ENCODE results near the gene A2M.
A peak's percentile ranks its signal among the peaks of the same experiment; 100 is the strongest.

Gene A2M

GRCh38 chr12:9127484-9127883 lies 11.8 kb upstream of the A2M start:
- peaks cover 3% of the 10 kb centered on the region; the same call in 1 of the 2 replicates for H3K9me3 ChIP-seq (ENCODE audit: low read depth, low read length)
- TF ChIP-seq POLR2AphosphoS5 (IDR thresholded peaks at IDR 0.05; ENCODE audit: borderline replicate concordance, low read depth, low read length), result no peak
- no peak for TF ChIP-seq FOXP2 (optimal IDR thresholded peaks at IDR 0.05; ENCODE audit: control extremely low read depth, extremely low read length, insufficient read depth)
- no peak for TF ChIP-seq EZH2 (IDR thresholded peaks at IDR 0.05)
- no peak overlapping the region for H3K4me3 ChIP-seq

GRCh38 chr12:9124383-9125031 lies 8.8 kb upstream of the A2M start:
- DNase-seq (ENCODE audit: low read depth, low spot score), result no peak
- H3K4me3 ChIP-seq, result no peak overlapping the region
- no peak overlapping the region for H3K27ac ChIP-seq
- no peak for TF ChIP-seq FOXP2 (optimal IDR thresholded peaks at IDR 0.05; ENCODE audit: control extremely low read depth, extremely low read length, insufficient read depth)
- no peak for TF ChIP-seq EZH2 (IDR thresholded peaks at IDR 0.05)
- no peak for TF ChIP-seq POLR2AphosphoS5 (IDR thresholded peaks at IDR 0.05; ENCODE audit: borderline replicate concordance, low read depth, low read length)
- no peak overlapping the region for H3K9ac ChIP-seq (ENCODE audit: insufficient read length)
- H3K36me3 ChIP-seq (ENCODE audit: insufficient read depth, low read length), result no peaks in the 10 kb centered on the region
- H3K9me3 ChIP-seq (ENCODE audit: low read depth, low read length), result no peaks in the 10 kb centered on the region

More at GRCh38 chr12:9127484-9127883, 11.8 kb upstream of the A2M start:
- Histone ChIP-seq H3K27ac (no peak overlapping the region), H3K9ac (ENCODE audit: insufficient read length) (no peak overlapping the region), H3K36me3 (ENCODE audit: insufficient read depth, low read length) (no peaks in the 10 kb centered on the region)
- DNase-seq (ENCODE audit: low read depth, low spot score), result no peak

- Histone ChIP-seq H3K36me3 (ENCODE audit: insufficient read depth, low read length) (no peaks in the 10 kb centered on the region), H3K9me3 (ENCODE audit: low read depth, low read length) (no peaks in the 10 kb centered on the region), H3K4me3 (no peak overlapping the region), H3K27ac (no peak overlapping the region), H3K9ac (ENCODE audit: insufficient read length) (no peak overlapping the region)
- TF ChIP-seq POLR2AphosphoS5 (IDR thresholded peaks at IDR 0.05; ENCODE audit: borderline replicate concordance, low read depth, low read length) (no peak), EZH2 (IDR thresholded peaks at IDR 0.05) (no peak), FOXP2 (optimal IDR thresholded peaks at IDR 0.05; ENCODE audit: control extremely low read depth, extremely low read length, insufficient read depth) (no peak)
- DNase-seq (ENCODE audit: low read depth, low spot score), result no peak
These were observed 8.2 kb upstream of the A2M start for GRCh38 chr12:9123781-9124382.

- no peak for DNase-seq (ENCODE audit: low read depth, low spot score)
- TF ChIP-seq EZH2 (IDR thresholded peaks at IDR 0.05) (no peak), POLR2AphosphoS5 (IDR thresholded peaks at IDR 0.05; ENCODE audit: borderline replicate concordance, low read depth, low read length) (no peak), FOXP2 (optimal IDR thresholded peaks at IDR 0.05; ENCODE audit: control extremely low read depth, extremely low read length, insufficient read depth) (no peak)
- no peak overlapping the region for H3K9ac ChIP-seq (ENCODE audit: insufficient read length)
- no peak overlapping the region for H3K27ac ChIP-seq
- no peak overlapping the region for H3K4me3 ChIP-seq
- H3K36me3 ChIP-seq (ENCODE audit: insufficient read depth, low read length), result no peaks in the 10 kb centered on the region
- no peaks in the 10 kb centered on the region for H3K9me3 ChIP-seq (ENCODE audit: low read depth, low read length)
These were observed 6.4 kb upstream of the A2M start for GRCh38 chr12:9122091-9122609.

- H3K9ac ChIP-seq (ENCODE audit: insufficient read length), result no peak overlapping the region
- H3K27ac ChIP-seq, result no peak overlapping the region
- TF ChIP-seq FOXP2 (optimal IDR thresholded peaks at IDR 0.05; ENCODE audit: control extremely low read depth, extremely low read length, insufficient read depth) (no peak), EZH2 (IDR thresholded peaks at IDR 0.05) (no peak), POLR2AphosphoS5 (IDR thresholded peaks at IDR 0.05; ENCODE audit: borderline replicate concordance, low read depth, low read length) (no peak)
- no peaks in the 10 kb centered on the region for H3K9me3 ChIP-seq (ENCODE audit: low read depth, low read length)
- no peak for DNase-seq (ENCODE audit: low read depth, low spot score)
- no peak overlapping the region for H3K4me3 ChIP-seq
- H3K36me3 ChIP-seq (ENCODE audit: insufficient read depth, low read length), result no peaks in the 10 kb centered on the region
These were observed 4.9 kb upstream of the A2M start for GRCh38 chr12:9120487-9121184.

GRCh38 chr12:9118158-9118557 lies 2.4 kb upstream of the A2M start:
- Histone ChIP-seq H3K27ac (no peak overlapping the region), H3K4me3 (peak overlapping the region; percentile 7; the same call in 1 of the 2 replicates), H3K9ac (ENCODE audit: insufficient read length) (no peak overlapping the region), H3K9me3 (ENCODE audit: low read depth, low read length) (no peaks in the 10 kb centered on the region), H3K36me3 (ENCODE audit: insufficient read depth, low read length) (no peaks in the 10 kb centered on the region)
- peak; percentile 18 for DNase-seq (ENCODE audit: low read depth, low spot score)
- TF ChIP-seq EZH2 (IDR thresholded peaks at IDR 0.05) (no peak), FOXP2 (optimal IDR thresholded peaks at IDR 0.05; ENCODE audit: control extremely low read depth, extremely low read length, insufficient read depth) (no peak), POLR2AphosphoS5 (IDR thresholded peaks at IDR 0.05; ENCODE audit: borderline replicate concordance, low read depth, low read length) (no peak)

GRCh38 chr12:9114946-9115345 lies 773 bp downstream of the A2M start:
- DNase-seq (ENCODE audit: low read depth, low spot score), result no peak
- Histone ChIP-seq H3K36me3 (ENCODE audit: insufficient read depth, low read length) (no peaks in the 10 kb centered on the region), H3K27ac (no peak overlapping the region), H3K4me3 (no peak overlapping the region), H3K9me3 (ENCODE audit: low read depth, low read length) (no peaks in the 10 kb centered on the region), H3K9ac (ENCODE audit: insufficient read length) (no peak overlapping the region)
- TF ChIP-seq FOXP2 (optimal IDR thresholded peaks at IDR 0.05; ENCODE audit: control extremely low read depth, extremely low read length, insufficient read depth) (no peak), POLR2AphosphoS5 (IDR thresholded peaks at IDR 0.05; ENCODE audit: borderline replicate concordance, low read depth, low read length) (no peak), EZH2 (IDR thresholded peaks at IDR 0.05) (no peak)

GRCh38 chr12:9113987-9114309 lies 1.8 kb downstream of the A2M start:
- Histone ChIP-seq H3K9me3 (ENCODE audit: low read depth, low read length) (no peaks in the 10 kb centered on the region), H3K36me3 (ENCODE audit: insufficient read depth, low read length) (no peaks in the 10 kb centered on the region), H3K27ac (no peak overlapping the region), H3K4me3 (no peak overlapping the region), H3K9ac (ENCODE audit: insufficient read length) (no peak overlapping the region)
- no peak for DNase-seq (ENCODE audit: low read depth, low spot score)
- TF ChIP-seq FOXP2 (optimal IDR thresholded peaks at IDR 0.05; ENCODE audit: control extremely low read depth, extremely low read length, insufficient read depth), result no peak
- TF ChIP-seq POLR2AphosphoS5 (IDR thresholded peaks at IDR 0.05; ENCODE audit: borderline replicate concordance, low read depth, low read length), result no peak
- no peak for TF ChIP-seq EZH2 (IDR thresholded peaks at IDR 0.05)

Measured in SK-N-MC (cell line).